HG02623 (cell line): ENCODE measurements around the gene ICAM1.
"Not testable (repeated sequence)": the region's sequence is repeated elsewhere in the genome, so short reads cannot be mapped to it uniquely, and the experiment has no call there.

ENCODE experiments used
- ATAC-seq: cut with Tn5 transposase; IDR thresholded peaks from one replicate; pipeline ENCODE4 v1.9.1; 2021; ENCODE audit warnings: moderate library complexity; ENCODE audit not compliant: unreplicated experiment

Gene ICAM1, protein sequence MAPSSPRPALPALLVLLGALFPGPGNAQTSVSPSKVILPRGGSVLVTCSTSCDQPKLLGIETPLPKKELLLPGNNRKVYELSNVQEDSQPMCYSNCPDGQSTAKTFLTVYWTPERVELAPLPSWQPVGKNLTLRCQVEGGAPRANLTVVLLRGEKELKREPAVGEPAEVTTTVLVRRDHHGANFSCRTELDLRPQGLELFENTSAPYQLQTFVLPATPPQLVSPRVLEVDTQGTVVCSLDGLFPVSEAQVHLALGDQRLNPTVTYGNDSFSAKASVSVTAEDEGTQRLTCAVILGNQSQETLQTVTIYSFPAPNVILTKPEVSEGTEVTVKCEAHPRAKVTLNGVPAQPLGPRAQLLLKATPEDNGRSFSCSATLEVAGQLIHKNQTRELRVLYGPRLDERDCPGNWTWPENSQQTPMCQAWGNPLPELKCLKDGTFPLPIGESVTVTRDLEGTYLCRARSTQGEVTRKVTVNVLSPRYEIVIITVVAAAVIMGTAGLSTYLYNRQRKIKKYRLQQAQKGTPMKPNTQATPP

DNA sequence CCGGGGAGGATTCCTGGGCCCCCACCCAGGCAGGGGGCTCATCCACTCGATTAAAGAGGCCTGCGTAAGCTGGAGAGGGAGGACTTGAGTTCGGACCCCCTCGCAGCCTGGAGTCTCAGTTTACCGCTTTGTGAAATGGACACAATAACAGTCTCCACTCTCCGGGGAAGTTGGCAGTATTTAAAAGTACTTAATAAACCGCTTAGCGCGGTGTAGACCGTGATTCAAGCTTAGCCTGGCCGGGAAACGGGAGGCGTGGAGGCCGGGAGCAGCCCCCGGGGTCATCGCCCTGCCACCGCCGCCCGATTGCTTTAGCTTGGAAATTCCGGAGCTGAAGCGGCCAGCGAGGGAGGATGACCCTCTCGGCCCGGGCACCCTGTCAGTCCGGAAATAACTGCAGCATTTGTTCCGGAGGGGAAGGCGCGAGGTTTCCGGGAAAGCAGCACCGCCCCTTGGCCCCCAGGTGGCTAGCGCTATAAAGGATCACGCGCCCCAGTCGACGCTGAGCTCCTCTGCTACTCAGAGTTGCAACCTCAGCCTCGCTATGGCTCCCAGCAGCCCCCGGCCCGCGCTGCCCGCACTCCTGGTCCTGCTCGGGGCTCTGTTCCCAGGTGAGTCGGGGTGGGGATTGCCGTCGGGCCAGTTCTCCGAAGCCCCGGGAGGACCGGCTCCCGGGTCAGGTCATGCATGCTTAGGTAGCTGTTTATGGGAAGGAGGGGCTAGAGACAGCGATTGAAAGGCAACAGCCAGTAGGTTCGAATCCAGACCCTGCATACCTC is at the start of gene ICAM1:
TSS of gene ICAM1 (plus strand) at position 505 of the 779 bp plus-strand sequence. CDS start at position 545, 40 bp downstream.
- no peak for ATAC-seq

DNA sequence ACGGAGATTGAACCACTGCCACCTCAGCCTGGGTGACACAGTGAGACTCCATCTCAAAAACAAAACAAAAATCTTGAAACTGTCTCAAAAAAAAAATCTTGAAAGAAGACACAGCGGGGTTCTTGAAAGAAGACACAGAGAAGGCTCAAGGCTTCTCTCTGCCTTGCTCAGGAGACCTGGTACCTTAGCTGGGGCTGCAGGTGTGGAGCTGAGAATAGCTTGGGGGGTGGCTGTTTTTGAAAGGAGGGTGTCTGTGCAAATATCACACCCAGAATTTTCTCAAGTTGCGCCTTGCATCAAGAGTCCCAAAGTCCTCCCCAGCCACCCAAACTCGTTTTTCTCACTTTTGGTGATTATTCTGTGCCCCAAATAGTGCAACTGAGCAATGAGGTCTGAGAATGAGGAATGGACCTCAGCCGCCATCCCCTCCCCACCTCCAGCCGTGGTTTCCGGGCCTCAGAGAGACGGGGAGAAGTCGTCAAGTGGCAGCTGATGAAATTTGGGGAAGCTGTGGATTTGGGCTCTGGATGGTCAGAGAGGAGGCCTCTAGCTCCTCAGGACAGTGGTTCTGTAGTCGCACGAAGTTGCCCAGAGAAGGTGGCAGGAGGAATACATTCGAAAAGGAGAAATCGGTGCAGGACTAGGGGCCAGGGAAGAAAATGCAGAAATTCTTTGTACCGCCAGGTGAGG is 48.6 kb upstream of the ICAM1 start:
- no peak for ATAC-seq

DNA sequence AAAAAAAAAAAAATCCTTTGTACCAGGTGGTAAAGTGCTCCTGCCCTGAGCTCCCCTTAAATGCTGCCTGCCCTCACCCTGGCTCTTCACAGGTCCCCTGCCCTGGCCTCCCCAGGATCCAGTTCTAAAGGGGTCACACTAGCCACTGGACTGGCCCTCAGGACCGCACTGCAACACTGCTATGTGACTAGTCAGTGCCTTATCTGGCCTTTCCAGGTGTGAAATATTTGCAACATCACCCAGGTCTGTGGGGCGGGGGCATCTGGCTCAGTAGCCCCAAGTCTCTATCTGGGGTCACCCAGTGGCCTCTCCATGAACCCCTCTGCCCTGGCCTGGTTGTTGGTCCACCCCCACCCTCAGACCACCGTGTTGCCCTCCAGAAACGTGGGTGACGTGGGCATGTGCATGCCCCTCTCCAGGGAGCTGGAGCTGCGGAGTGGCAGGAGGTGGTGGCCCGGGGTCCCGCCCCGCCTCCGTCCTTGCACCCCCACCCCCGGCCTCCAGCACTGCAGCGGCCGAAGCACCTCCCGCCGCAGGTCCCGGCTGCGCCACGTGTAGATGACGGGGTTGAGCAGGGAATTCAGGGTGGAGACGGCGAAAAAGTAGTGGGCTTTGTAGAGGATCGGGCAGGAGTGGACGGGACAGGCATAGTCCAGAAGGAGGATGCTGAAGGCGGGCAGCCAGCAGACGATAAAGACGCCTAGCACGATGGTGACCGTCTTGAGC is 47.3 kb upstream of the ICAM1 start:
- ATAC-seq, result no peak

DNA sequence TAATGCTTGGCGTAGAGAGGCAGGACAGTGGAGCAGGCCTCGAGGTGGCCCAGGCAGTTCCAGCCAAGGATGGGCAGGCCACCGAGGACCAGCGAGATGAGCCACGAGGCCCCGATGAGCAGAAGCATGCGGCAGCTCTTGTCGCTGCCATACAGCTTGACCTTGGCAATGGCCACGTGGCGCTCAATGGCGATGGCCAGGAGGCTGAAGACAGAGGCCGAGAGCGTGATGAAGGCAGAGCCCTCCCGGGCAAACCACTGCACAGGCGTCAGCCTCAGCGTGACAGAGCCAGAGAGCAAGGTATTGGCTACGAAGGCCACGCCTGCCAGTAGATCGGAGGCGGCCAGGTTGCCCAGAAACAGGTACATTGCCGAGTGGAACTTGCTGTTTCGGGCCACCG is 46.6 kb upstream of the ICAM1 start:
- ATAC-seq, result no peak

DNA sequence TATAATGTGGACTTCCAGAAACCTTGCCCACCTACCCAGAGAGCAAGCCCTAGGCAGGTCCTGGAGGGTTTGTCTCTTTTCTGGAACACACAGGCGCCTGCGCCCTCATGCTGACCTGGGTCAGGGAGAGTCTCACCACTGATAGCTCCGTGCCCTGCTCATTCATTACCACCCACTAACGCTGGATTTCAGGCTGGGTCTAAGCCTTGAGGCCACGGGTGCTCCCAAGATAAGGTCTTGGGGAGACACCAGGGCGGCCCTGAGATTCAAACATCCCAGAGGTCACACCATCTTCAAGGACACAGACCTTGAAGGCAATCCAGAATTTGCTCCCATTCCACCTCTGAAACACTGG is 44.9 kb upstream of the ICAM1 start:
- ATAC-seq, result no peak

DNA sequence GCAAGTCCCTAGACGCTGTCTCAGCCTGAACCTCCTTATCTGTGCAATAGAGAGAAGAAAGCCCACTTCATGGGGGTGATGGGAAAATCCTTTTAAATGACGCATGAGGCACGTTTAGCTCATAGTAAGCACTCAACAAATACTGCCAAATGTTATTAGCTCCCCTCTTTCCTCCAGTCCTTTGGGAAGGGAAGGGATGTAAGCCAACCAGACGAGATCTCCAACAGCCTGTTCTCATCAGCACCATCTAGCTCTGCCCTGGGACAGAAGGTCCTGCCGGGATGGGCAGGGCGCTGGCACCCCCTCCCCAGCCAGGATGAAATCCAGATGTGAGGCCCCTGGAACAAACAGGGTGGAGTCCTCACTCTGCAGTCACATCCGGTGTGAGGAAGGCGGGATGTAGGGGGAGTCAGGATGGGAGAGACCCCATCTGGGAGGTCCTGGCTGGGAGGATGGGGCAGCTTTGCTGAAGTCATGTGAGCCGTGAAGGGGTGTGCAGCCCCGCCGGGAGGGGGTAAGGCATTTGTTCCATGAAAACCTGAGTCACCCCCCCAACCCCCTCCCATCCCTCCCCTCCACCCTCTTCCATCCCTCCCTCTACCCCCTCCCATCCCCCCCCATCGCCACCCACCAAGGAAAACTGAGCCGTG is 44.4 kb upstream of the ICAM1 start:
- ATAC-seq, result no peak

DNA sequence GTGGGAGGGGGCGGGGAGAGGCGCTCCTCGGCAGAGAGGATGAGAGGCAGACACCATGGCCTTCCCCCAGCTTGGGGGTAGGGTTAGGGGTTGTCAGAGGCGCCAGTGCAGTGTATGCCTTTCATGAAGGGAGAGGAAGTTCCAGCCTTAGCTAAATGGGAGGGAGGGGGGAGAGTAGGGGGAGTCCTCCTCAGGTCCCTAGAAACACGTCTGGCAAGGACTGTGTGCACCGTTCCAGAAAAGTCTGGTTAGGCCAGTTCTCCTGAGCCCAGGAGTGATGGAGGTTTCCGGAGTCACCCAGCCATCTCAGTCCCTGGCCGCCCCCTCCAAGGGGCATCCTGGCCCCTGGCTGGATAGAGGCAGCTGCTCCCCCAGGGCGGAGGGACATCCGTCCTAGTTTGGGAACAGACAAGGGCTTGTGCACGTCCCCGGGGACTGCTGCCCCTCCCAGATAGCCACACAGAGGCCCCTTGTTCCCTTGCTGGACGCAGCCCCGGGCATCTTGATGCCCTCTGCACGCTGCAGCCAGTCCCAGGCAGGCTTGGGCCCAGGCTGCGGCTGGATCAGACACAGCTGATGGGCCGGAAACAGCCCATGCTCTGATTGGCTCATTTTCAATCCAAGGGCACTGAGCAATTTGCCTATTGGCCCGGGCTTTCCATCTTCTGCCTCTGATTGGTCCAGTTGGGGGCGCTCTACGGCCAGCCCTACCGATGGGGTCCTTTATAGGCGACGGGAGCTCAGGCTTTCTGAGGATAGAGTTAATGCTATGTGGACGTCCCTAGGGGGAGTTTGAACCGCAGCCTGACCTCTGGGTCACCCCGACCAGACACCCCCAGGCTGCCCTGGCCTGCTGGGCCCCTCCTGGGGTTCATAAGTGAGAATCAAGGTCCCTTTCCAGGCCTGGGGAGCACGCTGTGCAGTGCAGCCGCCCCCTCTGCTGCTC is 43.6 kb upstream of the ICAM1 start:
- ATAC-seq, result no peak

DNA sequence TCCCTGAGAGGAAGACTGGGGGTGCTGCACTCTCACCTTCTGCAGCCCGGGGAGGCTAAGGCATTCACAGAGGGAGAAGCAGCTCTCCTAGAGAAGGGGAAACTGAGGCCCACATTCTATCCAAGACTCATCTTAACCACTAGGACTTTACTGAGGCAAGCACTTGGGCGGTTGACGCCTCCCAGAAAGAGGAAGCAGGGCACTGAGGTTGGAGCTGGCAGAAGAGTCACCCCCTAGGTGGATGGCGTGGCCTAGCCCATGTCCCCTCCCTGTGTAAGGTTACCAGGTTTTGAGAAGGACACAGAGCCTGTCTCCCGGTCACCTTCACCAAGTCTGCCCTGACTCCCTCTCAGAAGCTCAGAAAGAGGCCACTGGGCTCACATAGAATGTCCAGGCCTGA is 42.5 kb upstream of the ICAM1 start:
- ATAC-seq, result no peak

DNA sequence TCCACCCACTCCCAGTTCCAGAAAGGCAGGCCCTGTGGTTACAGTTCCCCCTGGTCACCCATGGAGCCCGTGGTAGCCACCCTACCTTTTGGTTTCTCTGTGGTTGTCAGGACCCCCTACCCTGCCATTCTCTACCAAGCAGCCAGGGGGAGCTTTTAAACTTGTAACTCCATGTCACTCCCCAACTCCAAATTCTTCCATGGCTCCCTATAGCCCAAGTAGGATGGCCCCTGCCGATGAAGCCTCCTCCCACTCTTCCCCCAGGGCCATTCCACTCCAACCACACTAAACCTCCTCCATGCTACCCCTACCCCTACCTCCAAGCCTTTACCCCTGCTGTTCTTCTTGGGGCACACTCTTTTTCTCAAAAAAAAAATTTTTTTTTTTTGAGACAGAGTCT is 42.0 kb upstream of the ICAM1 start:
- no peak for ATAC-seq

DNA sequence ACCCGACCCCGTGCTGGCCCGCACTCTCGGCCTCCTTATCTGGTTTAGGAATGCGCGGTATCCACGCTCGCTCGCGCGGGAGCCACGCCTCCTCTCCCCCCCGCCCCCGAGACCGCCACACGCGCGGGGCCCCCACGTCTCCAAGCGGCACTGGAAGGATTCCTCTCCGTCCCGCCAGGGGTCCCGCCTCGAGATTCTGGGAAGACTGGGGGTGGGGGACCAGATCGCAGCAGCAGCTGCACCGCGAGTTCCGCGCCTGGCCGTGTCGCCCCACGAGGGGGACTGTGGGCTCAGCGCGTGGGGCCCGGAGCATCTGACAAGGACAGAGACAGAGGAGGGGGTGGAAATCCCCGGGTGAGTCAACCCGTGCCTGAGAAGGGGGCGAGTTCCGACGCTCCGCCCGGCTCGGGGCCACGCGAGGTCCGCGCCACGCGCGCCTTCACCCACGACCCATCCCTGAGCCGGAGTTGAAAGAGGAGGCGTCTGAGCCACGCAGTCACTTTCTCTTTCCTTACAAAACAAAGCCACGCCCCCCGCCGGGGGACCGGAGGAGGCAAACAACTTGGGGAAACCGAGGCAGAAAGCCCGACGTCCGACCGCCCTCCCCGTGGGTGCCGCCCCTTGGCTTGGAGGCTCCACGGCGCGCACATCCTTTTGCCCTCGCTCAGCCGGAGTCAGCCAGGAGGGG is 40.6 kb upstream of the ICAM1 start:
- no peak for ATAC-seq

DNA sequence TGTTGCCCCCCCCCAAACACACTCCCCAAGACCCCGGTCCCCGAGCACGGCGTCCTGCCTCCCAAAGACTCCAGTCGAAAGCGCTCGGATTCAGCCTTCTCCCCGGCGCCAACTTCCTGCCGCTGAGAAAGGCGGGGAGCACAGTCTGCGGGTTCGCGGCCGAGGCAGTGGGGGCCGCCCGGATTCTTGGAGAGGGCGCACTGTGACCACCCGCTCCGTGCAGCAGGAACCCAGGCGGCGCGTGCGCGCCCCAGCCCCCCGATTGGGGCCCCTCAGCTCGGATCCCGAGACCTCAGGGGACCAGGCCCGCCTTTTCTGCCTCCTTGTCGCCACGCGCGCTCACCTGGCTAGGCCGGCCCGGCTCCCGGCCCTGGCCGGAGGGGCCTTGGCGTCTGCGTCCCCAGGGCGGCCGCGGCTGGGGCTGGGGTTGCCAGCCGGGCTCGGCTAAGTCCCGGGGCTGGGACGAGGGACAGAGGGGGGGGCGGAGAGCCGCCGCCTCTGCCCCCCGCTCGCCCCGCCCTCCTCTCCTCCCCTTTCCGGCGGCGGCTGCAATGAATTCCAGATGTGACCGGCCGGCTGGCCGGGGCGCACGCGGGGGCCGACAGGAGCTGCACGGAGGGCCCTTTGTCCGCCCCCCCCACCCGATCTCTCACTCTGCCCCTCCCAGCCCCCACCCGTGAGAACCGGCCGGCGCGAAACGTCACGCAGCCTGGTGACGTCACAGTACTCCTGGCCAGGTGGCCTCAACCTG is 39.9 kb upstream of the ICAM1 start, which contains the start of gene S1PR2:
TSS of gene S1PR2 (minus strand) at position 471 of the 751 bp plus-strand sequence. CDS start 6,426 bp downstream, outside the sequence.
- peak; percentile 45 for ATAC-seq

DNA sequence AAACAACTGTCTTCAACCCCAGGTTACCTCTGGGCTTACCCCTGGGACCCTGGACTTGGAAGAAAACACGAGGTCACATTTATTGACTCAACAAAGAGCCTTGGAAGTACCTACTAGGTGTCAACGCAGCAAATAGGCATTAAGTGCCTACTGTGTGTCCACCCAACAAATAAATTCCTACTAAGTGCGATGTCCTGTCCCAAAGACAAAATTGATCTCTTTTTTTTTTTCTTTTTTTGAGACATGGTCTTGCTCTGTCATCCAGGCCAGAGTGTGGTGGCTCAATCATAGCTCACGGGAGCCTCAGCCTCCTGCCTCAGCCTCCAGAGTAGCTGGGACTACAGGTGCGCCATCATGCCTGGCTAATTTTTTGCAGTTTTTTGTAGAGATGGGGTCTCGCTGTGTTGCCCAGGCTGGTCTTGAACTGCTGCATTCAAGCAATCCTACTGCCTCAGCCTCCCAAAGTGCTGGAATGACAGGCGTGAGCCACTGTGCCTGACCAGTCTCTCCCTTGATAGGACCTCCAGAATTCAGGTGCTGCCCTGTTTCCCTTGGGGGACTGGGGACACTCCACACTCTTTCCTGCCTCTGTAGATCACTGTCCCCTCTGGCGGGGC is 39.2 kb upstream of the ICAM1 start:
- no peak for ATAC-seq

DNA sequence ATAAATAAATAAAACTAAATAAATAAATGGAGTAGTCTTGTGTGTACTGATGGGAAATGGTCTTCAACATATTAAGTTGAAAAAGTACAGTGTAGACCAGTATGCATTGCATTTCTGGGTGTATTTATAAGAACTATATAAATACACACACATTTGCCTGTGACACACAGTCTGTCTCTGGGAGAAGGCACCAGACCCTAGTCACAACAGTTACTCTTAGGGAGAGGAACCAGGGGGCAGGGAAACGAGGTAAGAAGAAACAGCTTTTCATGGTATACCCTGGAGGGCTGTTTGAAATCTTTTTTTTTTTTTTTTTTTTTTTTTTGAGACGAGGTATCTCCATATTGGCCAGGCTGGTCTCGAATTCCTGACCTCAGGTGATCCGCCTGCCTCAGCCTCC is 37.0 kb upstream of the ICAM1 start:
- no peak for ATAC-seq

DNA sequence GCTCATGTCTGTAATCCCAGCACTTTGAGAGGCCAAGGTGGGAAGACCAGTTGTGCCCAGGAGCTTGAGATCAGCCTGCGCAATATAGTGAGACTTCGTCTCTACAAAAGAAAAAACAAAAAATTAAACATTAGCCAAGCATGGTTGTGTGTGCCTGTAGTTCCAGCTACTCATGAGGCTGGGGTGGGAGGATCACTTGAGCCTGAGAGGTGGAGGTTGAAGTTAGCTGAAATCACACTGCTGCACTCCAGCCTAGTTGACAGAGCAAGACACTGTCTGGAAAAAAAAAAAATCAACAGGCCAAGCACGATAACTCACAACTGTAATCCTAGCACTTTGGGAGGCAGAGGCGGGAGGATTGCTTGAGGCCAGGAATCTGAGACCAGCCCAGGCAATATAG is 35.9 kb upstream of the ICAM1 start:
- no peak for ATAC-seq

DNA sequence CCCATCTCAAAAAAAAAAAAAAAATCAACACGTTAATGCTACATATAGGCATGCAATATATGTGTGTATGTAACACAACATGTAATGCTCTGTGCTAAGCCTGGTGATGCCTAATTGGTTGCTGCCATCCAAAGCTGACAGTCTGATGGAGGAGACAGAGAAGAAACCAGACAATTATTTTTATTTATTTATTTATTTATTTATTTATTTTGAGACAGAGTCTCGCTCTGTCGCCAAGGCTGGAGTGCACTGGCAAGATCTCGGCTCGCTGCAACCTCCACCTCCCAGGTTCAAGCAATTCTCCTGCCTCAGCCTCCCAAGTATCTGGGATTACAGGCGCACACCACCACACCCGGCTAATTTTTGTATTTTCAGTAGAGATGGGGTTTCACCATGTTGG is 35.5 kb upstream of the ICAM1 start:
- not testable (repeated sequence) for ATAC-seq

DNA sequence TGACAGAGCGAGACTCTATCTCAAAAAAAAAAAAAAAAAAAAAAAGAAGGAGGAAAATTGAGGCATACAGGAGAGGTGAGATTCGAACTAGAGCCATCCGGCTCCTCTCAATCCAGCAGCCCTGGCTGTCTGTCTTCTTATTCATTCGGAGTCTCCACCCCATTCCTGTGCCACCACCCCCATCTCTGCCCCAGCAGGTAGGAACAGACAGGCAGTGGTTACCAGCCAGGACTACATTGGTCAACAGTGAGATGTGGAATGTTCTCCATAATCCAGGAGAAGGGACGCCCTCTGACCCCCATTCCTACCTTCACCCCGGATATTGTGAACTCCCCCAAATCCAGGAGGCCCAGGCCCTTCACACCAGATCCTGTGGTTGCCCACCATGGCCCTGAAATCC is 33.2 kb upstream of the ICAM1 start:
- no peak for ATAC-seq

DNA sequence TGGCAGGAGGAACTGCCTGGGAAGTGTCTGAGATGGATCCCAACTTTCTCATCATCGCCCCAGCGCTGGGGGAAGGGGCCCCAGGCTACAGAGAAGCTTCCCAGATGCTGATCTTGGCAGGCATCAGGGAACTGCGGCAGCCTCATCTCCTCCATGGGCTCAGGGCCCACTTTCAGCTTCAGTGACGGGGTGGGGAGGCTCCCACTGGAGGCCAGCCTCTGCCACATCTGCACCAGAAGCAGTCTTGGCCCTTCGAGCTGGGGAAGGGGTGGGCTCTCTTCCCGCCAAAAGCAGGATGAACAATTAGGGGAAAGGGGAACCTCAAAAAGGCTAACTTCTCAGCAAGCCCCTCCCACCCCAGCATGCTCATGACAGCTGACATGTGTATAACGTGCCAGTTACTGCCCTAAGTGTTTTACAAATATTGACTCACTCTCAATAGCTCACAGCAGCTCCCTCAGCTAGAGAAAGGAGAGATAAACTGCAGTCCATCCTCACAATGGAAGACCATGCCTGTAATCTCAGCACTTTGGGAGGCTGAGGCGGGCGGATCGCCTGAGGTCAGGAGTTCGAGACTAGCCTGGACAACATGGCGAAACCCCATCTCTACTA is 32.6 kb upstream of the ICAM1 start:
- ATAC-seq, result no peak
